Sigmoid colon (tissue), 4 donors: ENCODE measurements around the gene DPYSL3.

Experiments
- EP300 ChIP-seq, 4 donors: sonication (generic); formaldehyde crosslinking; IDR thresholded peaks; one replicate each; pipeline ENCODE4 v1.6.1; 2017; ENCODE audit warnings: antibody characterized with exemption in 4 of 4
- POLR2A ChIP-seq, 2 donors: fragments of 450-650 bp; IDR thresholded peaks; one replicate each; pipeline ENCODE4 v1.6.1; 2016; ENCODE audit warnings: antibody characterized with exemption in 2 of 2, mild to moderate bottlenecking in 2 of 2, moderate library complexity in 2 of 2
- POLR2AphosphoS5 ChIP-seq, 4 donors: sonication (generic); formaldehyde crosslinking; IDR thresholded peaks; one replicate each; pipeline ENCODE4 v1.6.1; 2017; ENCODE audit warnings: antibody characterized with exemption in 4 of 4
- TF ChIP-seq, protein P1 (sequence below), 4 experiments: fragments of 450-650 bp in 3 of 4; fragments of 200-600 bp in 1 of 4; IDR thresholded peaks; one replicate each; pipeline ENCODE4 v1.5.1; 2016 to 2019; ENCODE audit warnings: antibody characterized with exemption in 4 of 4, mild to moderate bottlenecking in 3 of 4, moderate library complexity in 2 of 4

GRCh38 chr5:147539053-147539452, 29.2 kb upstream of the DPYSL3 start:
- TF ChIP-seq, protein P1, sequence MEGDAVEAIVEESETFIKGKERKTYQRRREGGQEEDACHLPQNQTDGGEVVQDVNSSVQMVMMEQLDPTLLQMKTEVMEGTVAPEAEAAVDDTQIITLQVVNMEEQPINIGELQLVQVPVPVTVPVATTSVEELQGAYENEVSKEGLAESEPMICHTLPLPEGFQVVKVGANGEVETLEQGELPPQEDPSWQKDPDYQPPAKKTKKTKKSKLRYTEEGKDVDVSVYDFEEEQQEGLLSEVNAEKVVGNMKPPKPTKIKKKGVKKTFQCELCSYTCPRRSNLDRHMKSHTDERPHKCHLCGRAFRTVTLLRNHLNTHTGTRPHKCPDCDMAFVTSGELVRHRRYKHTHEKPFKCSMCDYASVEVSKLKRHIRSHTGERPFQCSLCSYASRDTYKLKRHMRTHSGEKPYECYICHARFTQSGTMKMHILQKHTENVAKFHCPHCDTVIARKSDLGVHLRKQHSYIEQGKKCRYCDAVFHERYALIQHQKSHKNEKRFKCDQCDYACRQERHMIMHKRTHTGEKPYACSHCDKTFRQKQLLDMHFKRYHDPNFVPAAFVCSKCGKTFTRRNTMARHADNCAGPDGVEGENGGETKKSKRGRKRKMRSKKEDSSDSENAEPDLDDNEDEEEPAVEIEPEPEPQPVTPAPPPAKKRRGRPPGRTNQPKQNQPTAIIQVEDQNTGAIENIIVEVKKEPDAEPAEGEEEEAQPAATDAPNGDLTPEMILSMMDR (IDR thresholded peaks at IDR 0.05): no peak
- no peak for TF ChIP-seq EP300 (IDR thresholded peaks at IDR 0.05)
- TF ChIP-seq POLR2AphosphoS5 (IDR thresholded peaks at IDR 0.05): no peak
- TF ChIP-seq POLR2A (IDR thresholded peaks at IDR 0.05): no peak
